Uterus (tissue), 2 donors: ENCODE data around the gene AHNAK.

ENCODE experiments used
- CTCF ChIP-seq, 4 experiments: fragments of 200-600 bp in 2 of 4; fragments of 450-650 bp in 2 of 4; sonication (generic) in 2 of 4; IDR thresholded peaks; one replicate each; pipeline ENCODE4 v1.5.1; 2016 to 2019; ENCODE audit warnings: antibody characterized with exemption in 4 of 4, mild to moderate bottlenecking in 2 of 4, moderate library complexity in 1 of 4
- POLR2A ChIP-seq, 2 donors: fragments of 450-650 bp; IDR thresholded peaks; one replicate each; pipeline ENCODE4 v1.6.1; 2016; ENCODE audit warnings: antibody characterized with exemption in 2 of 2, mild to moderate bottlenecking in 1 of 2, moderate library complexity in 1 of 2

DNA sequence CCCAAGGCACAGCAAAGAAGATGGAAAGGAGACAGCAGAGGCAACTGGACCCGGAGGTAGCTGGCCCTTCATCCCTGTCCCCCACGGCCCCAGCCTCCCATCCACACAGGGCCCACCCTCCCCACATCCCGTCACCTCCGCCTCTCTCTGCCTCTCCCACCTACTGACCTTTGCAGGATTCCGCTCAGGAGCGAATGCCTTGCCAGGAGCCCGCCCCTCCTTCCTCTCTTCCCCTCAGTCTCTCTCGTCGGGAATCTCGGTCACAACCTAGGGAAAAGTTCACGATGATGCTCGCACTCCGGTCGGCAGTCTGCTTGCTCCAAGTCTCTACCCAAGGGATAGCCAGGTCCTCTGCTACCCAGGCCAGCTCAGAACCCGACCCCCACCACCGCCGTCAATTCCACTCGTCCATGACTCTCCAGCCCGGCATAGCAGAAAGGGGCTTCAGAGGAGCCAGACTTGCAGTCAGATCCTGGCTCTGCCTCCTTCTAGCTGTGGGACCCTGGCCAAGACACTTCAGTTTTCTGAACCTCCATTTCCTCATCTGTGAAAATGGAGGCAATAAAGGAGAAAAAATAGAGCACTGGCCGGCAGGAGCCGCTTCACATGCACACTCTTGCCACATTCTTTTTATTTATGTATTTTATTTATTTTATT, 10.2 kb downstream of the AHNAK start:
- TF ChIP-seq CTCF (IDR thresholded peaks at IDR 0.05) (no peak), POLR2A (IDR thresholded peaks at IDR 0.05) (no peak)
